Stimulated activated CD8-positive, alpha-beta memory T cell treated with anti-CD3 and anti-CD28 coated beads, Interleukin-15, amount 100 ng/mL, for 1 hour (primary cell): ENCODE results near the gene TMEM178B.
"Not testable (repeated sequence)": the region's sequence is repeated elsewhere in the genome, so short reads cannot be mapped to it uniquely, and the experiment has no call there.

Source experiments
- DNase-seq: peaks from one replicate; pipeline ENCODE4 v3.0.0-alpha.2; 2020; ENCODE audit warnings: low read depth

TMEM178B gene

GRCh38 chr7:141389140-141389796 is 315.4 kb downstream of the TMEM178B start:
- no peak for DNase-seq

- DNase-seq = no peak
Measured at GRCh38 chr7:141390339-141390738, 316.5 kb downstream of the TMEM178B start.

GRCh38 chr7:141393056-141393455 is 319.2 kb downstream of the TMEM178B start:
- DNase-seq = no peak

DNA sequence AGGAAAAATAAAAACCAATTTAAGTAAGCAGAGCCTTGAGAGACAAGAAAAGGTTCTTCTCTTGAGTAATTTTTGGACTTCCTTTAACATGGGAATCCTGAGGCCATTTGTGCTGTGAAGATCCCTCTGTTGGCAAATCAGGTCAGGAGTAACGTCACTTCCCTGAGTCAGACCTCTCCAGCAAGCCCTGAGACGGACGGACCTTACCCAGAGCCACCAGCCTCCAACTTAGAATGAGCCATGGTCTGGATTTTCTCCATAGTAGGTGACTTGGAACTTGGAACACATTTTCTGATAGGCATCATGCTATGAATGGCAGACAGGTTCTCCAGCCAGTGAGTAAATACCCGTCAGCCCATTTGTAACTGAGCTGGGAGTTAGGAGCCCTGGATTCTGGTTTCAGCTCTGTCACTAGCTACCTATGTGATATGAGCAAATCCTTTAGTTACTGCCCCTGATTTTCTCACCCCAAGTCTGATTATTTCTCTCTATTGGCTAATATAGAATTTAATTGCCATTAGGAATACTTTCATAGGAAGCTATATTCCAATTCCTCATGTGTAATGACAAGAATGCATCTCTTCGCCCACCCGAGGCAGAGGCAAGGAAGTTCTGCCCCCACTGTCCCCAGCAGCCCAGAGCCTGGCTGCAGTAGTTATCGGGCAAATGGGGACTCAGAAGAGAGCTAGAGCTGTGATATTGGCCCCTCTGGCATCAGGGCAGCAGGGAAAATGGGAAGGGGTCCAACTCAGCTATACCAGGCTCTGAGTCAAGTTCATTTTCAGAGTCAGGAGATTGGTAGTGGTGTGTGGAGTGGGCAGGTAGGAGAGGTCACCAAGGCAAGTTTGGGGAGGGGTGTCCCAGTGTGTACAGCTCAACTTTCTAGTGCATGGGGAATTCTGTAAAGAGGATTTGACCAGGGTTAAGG is 323.6 kb downstream of the TMEM178B start:
- no peak for DNase-seq

DNA sequence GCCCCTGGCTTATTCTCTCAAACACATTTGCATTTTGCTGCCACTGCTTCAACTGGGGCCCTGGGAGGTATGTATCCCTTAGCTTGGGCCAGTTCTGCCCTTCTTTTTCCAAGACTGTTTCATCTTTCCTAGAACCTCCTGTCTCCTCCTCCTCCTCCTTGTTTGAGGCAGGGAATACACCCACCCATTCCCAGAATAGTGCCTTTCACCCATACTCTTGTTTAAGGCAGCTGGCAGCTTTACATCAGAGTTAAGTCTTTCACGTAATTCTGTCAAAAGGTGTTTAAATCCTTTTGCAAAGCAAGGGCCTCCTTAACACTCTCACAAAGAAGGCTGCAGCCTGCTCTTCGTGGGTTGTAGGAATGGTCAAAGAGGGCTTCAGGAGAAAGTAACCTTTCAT is 326.5 kb downstream of the TMEM178B start:
- DNase-seq = no peak

DNA sequence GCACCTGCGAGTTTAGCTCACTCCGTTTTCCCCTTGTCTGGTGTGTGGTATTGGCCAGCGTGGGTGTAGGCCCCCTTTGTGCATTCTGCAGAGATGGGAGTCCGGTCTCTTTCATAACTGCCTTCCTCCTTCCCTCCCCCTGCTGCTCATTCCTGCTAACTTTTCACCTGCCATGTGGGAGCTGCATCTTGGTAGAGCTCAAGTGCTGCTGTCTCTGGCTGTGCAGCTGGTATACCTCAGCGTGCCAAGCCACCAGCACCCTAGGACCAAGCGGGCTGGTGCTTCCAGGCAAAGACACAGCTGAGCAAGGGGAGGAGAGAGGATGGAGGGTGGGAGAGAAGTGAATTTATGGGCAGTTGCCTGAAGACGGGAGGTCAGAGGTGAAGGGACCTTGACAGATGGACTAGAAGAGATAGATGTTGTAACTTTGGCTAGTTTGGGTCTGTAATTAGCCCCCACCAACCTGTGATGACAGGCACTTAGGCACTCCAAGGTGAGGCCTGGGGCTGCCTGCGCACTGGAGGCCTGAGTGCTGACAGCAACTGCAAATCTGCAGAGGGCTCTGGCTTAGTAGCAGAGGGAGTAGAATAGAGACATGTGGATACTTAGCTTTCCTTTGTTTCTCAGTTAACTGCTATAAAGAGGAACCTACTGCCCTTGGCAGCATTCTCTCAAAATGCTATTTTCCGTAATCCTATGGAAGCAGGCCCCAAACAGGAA is 328.6 kb downstream of the TMEM178B start:
- no peak for DNase-seq

- DNase-seq = not testable (repeated sequence)
Measured at GRCh38 chr7:141403846-141404245, 330.0 kb downstream of the TMEM178B start.

- DNase-seq = no peak
Measured at GRCh38 chr7:141406347-141406746, 332.5 kb downstream of the TMEM178B start.

- no peak for DNase-seq
Measured at GRCh38 chr7:141407893-141408292, 334.0 kb downstream of the TMEM178B start.

- no peak for DNase-seq
Measured at GRCh38 chr7:141408440-141408839, 334.6 kb downstream of the TMEM178B start.

- DNase-seq = no peak
Measured at GRCh38 chr7:141409219-141409618, 335.4 kb downstream of the TMEM178B start.

DNA sequence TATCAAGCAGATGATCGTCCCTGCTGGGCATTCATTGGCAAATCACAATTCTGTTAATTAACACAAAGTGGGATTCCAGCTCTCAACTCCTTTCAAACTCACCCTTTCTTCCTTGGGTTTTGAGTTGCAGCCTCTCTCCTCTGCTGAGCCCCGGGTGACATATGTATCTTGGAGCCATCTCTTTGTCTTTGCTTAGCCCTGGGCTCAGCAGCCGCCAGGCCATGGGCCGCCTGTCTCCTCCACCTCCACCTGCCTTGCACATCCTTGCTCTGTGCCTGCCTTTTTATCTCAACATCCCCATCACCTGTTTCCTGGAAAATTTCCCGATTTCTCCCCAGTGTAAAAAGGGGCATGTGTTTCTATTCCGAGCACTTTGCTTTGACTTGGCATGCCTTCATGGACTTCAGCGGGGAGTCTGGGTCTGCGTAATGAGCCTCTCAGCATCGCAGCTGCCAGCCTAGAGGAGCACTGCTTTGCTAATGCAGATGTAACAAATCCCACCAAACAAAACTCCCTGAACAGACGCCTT is 336.0 kb downstream of the TMEM178B start:
- no peak for DNase-seq

GRCh38 chr7:141410353-141411000 is 336.6 kb downstream of the TMEM178B start:
- no peak for DNase-seq

DNA sequence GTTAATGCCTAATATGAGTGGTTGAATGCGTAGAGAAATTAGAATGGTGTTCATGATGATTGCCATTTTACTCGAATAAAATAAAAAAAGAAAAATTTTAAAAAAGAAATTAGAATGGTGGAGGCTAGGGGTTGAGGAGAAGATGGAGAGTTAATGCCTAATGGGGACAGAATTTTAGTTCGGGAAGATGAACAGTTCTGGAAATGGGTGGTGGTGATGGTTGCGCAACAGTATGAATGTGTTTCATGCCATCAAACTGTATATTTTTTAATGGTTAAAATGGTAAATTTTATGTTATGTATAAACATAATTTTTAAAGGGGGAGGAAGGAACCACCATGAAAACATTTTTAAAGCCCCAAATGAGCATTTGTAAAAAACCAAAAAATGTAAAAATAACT is 337.3 kb downstream of the TMEM178B start:
- no peak for DNase-seq

GRCh38 chr7:141415999-141416398 is 342.1 kb downstream of the TMEM178B start:
- no peak for DNase-seq

GRCh38 chr7:141416650-141417270 is 342.9 kb downstream of the TMEM178B start:
- no peak for DNase-seq

DNA sequence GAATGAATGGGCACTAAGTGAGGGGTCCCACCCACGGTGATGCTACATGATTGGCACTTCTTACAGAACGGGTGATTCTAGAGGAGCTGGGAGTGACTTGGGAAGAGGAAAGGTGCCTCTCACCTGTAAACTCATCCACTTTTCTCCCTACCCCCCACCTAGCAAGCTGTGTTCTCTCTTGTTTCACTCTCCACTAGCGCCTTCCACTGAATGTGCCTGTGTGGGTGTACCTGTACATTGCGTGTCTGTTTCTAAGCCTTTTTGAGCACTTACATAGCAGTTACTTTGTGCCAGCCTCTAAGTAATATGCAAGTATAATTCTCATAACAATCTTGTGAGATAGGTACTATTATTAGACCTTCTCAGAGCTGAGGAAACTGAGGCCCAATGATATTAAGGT is 343.6 kb downstream of the TMEM178B start:
- DNase-seq = no peak

GRCh38 chr7:141418066-141418465 is 344.2 kb downstream of the TMEM178B start:
- no peak for DNase-seq

- no peak for DNase-seq
Measured at GRCh38 chr7:141421306-141421705, 347.4 kb downstream of the TMEM178B start.

DNA sequence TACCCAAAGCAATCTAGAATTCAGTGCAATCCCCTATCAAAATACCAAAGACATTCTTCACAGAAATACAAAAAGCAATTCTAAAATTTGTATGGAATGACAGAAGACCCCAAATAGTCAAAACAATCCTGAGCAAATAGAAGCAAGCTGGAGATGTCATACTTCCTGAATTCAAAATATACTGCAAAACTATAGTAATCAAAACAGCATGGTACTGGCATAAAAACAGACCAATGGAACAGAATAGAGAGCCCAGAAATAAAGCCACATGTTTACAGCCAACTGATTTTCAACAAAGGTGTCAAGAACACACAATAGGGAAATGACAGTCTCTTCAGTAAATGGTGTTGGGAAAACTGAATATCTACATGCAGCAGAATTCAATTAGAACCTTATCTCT is 353.3 kb downstream of the TMEM178B start:
- no peak for DNase-seq

DNA sequence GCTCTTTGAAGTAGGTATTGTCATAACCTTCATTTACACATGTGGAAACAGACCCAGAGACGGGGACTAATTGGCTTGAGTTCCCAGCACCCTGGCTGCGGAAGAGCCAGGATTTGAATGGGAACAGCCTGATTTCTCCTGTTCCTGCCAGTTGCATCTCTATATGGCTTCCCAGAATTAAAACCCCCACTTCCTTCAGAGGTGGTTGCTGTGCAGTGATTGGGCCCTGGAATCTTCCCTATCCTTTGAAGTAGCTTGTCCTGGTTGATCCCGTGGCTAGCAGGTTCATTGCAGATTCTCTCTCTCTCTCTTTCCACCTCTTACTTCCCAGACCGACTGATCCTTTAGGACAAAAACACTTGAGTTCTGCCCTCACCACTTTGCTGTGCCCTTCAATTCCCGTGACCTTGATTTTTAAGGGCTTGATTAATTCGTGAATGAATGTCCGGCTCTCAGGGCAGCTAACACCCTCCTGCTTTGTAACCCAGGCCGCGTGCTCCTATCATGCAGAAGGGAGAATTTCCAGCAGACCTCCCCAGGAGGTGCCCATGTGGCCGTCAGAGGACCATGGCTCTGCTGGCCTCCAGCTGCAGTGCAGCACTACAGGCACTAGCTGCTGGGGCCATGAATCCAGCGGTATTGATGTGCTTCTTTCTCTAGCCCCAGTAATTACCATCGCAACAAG is 356.7 kb downstream of the TMEM178B start:
- DNase-seq = no peak
